ENCODE measurements around the gene HMSD.
A peak's percentile ranks its signal among the peaks of the same experiment; 100 is the strongest.

HMSD gene

DNA sequence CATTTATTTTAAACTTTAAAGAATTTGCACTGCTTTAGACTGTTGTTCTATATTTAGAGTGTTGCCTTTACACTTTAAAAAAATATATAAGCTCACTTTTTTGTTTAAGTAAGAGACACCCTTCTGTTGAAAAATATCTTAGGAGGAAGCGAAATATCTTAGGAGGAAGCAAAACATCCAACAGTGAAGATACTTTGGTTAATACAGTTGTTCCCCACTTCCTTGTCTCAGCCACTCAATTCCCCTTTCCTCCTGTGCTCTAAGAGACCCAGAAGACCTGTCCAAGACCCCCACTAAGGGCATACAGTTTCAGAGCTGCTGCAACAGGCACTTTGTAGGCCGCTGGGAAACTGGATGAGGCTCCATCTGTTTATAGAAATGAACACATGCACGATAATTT, 26.5 kb downstream of the HMSD start:
- Histone ChIP-seq H3K27me3 (replicated peaks; ENCODE audit: control insufficient read depth, insufficient read depth, low read length) (no peaks in the 10 kb centered on the region), H3K4me3 (replicated peaks; ENCODE audit: low read depth, low read length) (no peak overlapping the region), H3K36me3 (ENCODE audit: control insufficient read depth, insufficient read depth, low read length) (peaks cover 5% of the 10 kb centered on the region)
- DNase-seq (ENCODE audit: extremely low read depth, insufficient read length) = no peak
- TF ChIP-seq, protein P1, sequence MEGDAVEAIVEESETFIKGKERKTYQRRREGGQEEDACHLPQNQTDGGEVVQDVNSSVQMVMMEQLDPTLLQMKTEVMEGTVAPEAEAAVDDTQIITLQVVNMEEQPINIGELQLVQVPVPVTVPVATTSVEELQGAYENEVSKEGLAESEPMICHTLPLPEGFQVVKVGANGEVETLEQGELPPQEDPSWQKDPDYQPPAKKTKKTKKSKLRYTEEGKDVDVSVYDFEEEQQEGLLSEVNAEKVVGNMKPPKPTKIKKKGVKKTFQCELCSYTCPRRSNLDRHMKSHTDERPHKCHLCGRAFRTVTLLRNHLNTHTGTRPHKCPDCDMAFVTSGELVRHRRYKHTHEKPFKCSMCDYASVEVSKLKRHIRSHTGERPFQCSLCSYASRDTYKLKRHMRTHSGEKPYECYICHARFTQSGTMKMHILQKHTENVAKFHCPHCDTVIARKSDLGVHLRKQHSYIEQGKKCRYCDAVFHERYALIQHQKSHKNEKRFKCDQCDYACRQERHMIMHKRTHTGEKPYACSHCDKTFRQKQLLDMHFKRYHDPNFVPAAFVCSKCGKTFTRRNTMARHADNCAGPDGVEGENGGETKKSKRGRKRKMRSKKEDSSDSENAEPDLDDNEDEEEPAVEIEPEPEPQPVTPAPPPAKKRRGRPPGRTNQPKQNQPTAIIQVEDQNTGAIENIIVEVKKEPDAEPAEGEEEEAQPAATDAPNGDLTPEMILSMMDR (IDR thresholded peaks at IDR 0.05; ENCODE audit: insufficient read depth, low read length, poor library complexity, severe bottlenecking) = no peak

DNA sequence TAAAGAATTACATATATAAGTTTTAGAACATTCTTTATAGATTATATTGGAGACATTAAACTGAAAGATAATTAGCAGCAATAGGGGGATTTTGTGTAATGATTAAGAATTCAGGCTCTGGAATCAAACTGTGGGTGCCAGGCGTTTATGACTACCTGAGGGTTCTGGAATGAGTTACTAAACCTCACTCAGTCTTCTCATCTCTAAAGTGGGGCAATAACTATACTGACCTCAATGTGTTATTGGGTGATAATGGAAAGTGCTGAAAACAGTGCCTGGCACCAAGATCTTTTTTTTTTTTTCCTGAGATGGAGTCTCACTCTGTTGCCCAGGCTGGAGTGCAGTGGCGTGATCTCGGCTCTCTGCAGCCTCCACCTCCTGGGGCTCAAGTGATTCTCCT, 27.9 kb downstream of the HMSD start:
- DNase-seq (ENCODE audit: extremely low read depth, insufficient read length) = no peak
- Histone ChIP-seq H3K4me3 (replicated peaks; ENCODE audit: low read depth, low read length) (no peak overlapping the region), H3K36me3 (ENCODE audit: control insufficient read depth, insufficient read depth, low read length) (peaks cover 15% of the 10 kb centered on the region), H3K27me3 (replicated peaks; ENCODE audit: control insufficient read depth, insufficient read depth, low read length) (no peaks in the 10 kb centered on the region)
- TF ChIP-seq, protein P1 (IDR thresholded peaks at IDR 0.05; ENCODE audit: insufficient read depth, low read length, poor library complexity, severe bottlenecking) = no peak

DNA sequence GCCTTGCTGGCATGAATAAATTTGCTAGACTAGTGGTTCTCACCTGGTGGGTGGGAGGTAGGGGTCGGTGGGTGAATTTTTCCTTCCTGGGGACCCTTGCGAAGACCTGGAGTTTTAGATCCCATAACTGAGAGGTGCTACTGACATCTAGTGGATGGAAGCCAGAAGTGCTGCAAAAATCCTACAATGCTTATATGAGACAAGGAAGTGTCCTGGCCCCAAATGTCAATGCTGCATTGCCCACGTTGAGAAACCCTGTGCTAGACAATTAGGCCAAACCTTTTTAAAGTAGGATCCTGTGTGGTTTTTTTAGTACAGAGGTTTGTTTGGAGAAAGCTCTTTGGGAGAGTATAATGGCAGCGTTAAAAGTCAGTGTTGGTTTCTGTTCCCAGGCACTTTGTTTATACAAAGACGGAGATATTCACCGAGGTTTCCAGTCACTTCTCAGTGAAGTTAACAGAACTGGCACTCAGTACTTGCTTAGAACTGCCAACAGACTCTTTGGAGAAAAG, 30.4 kb downstream of the HMSD start:
- no peaks in the 10 kb centered on the region for H3K27me3 ChIP-seq (replicated peaks; ENCODE audit: control insufficient read depth, insufficient read depth, low read length)
- peak; percentile 6 for DNase-seq (ENCODE audit: extremely low read depth, insufficient read length)
- H3K36me3 ChIP-seq (ENCODE audit: control insufficient read depth, insufficient read depth, low read length) = peaks cover 23% of the 10 kb centered on the region

DNA sequence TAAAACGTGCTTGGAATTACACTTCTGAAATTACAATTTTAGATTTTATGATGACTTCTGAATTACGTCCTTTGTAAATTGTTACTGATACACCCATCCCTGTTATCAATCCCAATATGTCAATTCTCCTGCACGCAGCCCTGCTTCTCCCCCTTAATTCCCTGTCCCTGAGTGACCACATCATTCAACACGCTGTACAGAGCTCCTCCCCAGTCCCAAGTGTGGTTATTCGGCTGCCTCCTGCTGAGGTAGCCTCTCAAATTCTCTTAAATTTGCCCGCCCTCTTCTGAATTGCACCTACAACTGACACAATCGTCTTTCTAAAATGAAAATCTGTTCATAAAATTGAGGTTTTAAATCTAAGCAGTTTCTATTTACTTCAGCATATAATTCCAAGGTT, 30.9 kb downstream of the HMSD start:
- TF ChIP-seq, protein P1 (IDR thresholded peaks at IDR 0.05; ENCODE audit: insufficient read depth, low read length, poor library complexity, severe bottlenecking) = no peak
- Histone ChIP-seq H3K4me3 (replicated peaks; ENCODE audit: low read depth, low read length) (no peak overlapping the region), H3K36me3 (ENCODE audit: control insufficient read depth, insufficient read depth, low read length) (peaks cover 26% of the 10 kb centered on the region)

More for the DNA sequence above, 30.4 kb downstream of the HMSD start:
- no peak overlapping the region for H3K4me3 ChIP-seq (replicated peaks; ENCODE audit: low read depth, low read length)
- TF ChIP-seq, protein P1 (IDR thresholded peaks at IDR 0.05; ENCODE audit: insufficient read depth, low read length, poor library complexity, severe bottlenecking) = peak; percentile 84

DNA sequence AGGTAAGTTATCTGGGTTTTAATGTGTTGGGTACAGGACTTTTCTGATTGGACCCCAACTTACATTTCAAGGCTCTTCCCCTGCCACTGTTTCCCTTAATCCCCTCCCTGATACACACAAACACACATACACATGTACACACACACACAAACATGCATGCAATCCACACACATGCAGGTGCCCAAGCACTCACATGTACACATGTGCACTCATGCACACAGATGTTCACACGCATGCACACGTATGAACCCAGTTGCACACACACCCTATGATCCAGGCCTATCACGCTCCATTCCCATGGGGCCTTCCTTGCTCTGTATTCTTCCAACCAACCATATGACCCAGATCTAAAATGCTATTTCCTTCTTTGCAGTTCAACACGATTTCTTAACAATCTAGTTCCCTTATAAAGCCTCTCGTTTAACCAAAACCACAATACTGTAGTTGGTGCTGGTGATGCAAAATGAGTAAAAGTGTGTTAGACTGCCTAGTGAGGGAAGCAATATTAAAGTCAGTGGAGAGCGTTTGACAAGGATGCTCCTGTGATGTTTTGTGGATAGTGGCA, 31.9 kb downstream of the HMSD start:
- DNase-seq (ENCODE audit: extremely low read depth, insufficient read length) = no peak

More for the DNA sequence above, 30.9 kb downstream of the HMSD start:
- DNase-seq (ENCODE audit: extremely low read depth, insufficient read length) = no peak
- no peaks in the 10 kb centered on the region for H3K27me3 ChIP-seq (replicated peaks; ENCODE audit: control insufficient read depth, insufficient read depth, low read length)

More for the DNA sequence above, 31.9 kb downstream of the HMSD start:
- H3K36me3 ChIP-seq (ENCODE audit: control insufficient read depth, insufficient read depth, low read length) = peaks cover 30% of the 10 kb centered on the region
- H3K27me3 ChIP-seq (replicated peaks; ENCODE audit: control insufficient read depth, insufficient read depth, low read length) = no peaks in the 10 kb centered on the region
- no peak overlapping the region for H3K4me3 ChIP-seq (replicated peaks; ENCODE audit: low read depth, low read length)
- TF ChIP-seq, protein P1 (IDR thresholded peaks at IDR 0.05; ENCODE audit: insufficient read depth, low read length, poor library complexity, severe bottlenecking) = no peak
